GM12878 (cell line): Measurements from ENCODE around the gene SMCO4. TPM values are rescaled to one million over a fixed set of nuclear protein-coding genes. Genes with fewer than 3 reads are reported as not detected.

Source experiments
- ATAC-seq: fragments of 200-7000 bp; cut with Tn5 transposase; 3 replicates; pipeline ENCODE4 v1.9.1; 2020; ENCODE audit warnings: mild to moderate bottlenecking, moderate library complexity
- BruUV-seq: library from RNA; stranded (reverse); fragments of 400-500 nt; replicated peaks from 2 replicates; lab custom pipeline; 2021; lab: Mats Ljungman, UMichigan
- CTCF ChIA-PET: fragments of 300-600 bp; sonication (Branson Sonifier 250); formaldehyde crosslinking; extraction: SDS; loops from one replicate; lab custom pipeline; 2021; ENCODE audit warnings: inconsistent platforms; lab: Yijun Ruan, JAX
- POLR2A ChIA-PET: fragments of 350-600 bp; formaldehyde crosslinking; extraction: SDS; loops from one replicate; lab custom pipeline; 2021; ENCODE audit warnings: inconsistent platforms; lab: Charles Lee
- RAD21 ChIA-PET: fragments of 300-600 bp; sonication (Branson Sonifier 250); formaldehyde crosslinking; loops from one replicate; lab custom pipeline; 2023; ENCODE audit warnings: antibody characterized with exemption; ENCODE audit not compliant: unreplicated experiment; lab: Charles Lee
- SMC1A ChIA-PET: fragments of 300-600 bp; sonication (Branson Sonifier 250); formaldehyde crosslinking; loops from one replicate; lab custom pipeline; 2023; ENCODE audit not compliant: unreplicated experiment, uncharacterized antibody; lab: Charles Lee
- DNase-seq: peaks from one replicate; pipeline ENCODE4 v3.0.0-alpha.2; 2011; ENCODE audit warnings: low read depth, low spot score
- FAIRE-seq: peaks from 3 replicates; lab custom pipeline; 2011; peaks lifted over from hg19 to GRCh38; lab: Jason Lieb, UNC
- H2AFZ ChIP-seq: 2 replicates; pipeline ENCODE4 v1.6.0; 2011; ENCODE audit warnings: low read depth, low read length, control low read depth; ENCODE audit not compliant: control insufficient read depth
- H3K27ac ChIP-seq: 2 replicates; pipeline ENCODE4 v1.5.1; 2011; ENCODE audit warnings: control low read depth; ENCODE audit not compliant: control insufficient read depth, insufficient read depth
- H3K27me3 ChIP-seq, 2 experiments: replicated peaks in 1 of 2; 2 replicates each; pipeline versions ENCODE4 v1.6.0 to v1.6.1; 2011; ENCODE audit warnings: low read length in 1 of 2; ENCODE audit not compliant: control insufficient read depth in 2 of 2, insufficient read depth in 2 of 2
- H3K36me3 ChIP-seq, 2 experiments: 2 replicates each; pipeline ENCODE4 v1.5.1; 2011; ENCODE audit warnings: low read length in 1 of 2; ENCODE audit not compliant: control insufficient read depth in 2 of 2, insufficient read depth in 2 of 2
- H3K4me1 ChIP-seq: 2 replicates; pipeline ENCODE4 v1.6.1; 2011; ENCODE audit warnings: mild to moderate bottlenecking, low read length, moderate library complexity, mixed read lengths; ENCODE audit not compliant: control insufficient read depth, insufficient read depth
- H3K4me2 ChIP-seq: 2 replicates; pipeline ENCODE4 v1.6.0; 2011; ENCODE audit warnings: control low read depth; ENCODE audit not compliant: control insufficient read depth, insufficient read depth
- H3K4me3 ChIP-seq: fragments of 200-600 bp; sonication (generic); 2 replicates; pipeline ENCODE4 v1.5.1; 2016
- H3K79me2 ChIP-seq: 2 replicates; pipeline ENCODE4 v1.6.0; 2011; ENCODE audit warnings: low read length; ENCODE audit not compliant: control insufficient read depth, insufficient read depth
- H3K9ac ChIP-seq: 2 replicates; pipeline ENCODE4 v1.8.0; 2011; ENCODE audit warnings: low read length, control low read depth, mixed read lengths; ENCODE audit not compliant: control insufficient read depth, insufficient read depth
- H3K9me3 ChIP-seq: replicated peaks from 3 replicates; pipeline ENCODE4 v1.5.1; 2011; ENCODE audit warnings: mild to moderate bottlenecking, low read length; ENCODE audit not compliant: control insufficient read depth, insufficient read depth
- H4K20me1 ChIP-seq: 2 replicates; pipeline ENCODE4 v1.6.0; 2011; ENCODE audit not compliant: control insufficient read depth, insufficient read depth
- CEBPB ChIP-seq, 2 experiments: fragments of 150-350 bp in 1 of 2; IDR thresholded peaks; 2 replicates each; pipeline ENCODE4 v1.6.1; 2012 to 2014; ENCODE audit warnings: low read depth in 2 of 2, low read length in 2 of 2, borderline replicate concordance in 1 of 2, inconsistent platforms in 1 of 2
- IRF4 ChIP-seq: IDR thresholded peaks from 2 replicates; pipeline ENCODE4 v1.6.1; 2011; ENCODE audit warnings: low read depth, low read length
- SP1 ChIP-seq: IDR thresholded peaks from one replicate; pipeline ENCODE4 v1.6.1; 2011; ENCODE audit warnings: low read depth, low read length
- TAF1 ChIP-seq: IDR thresholded peaks from 2 replicates; pipeline ENCODE4 v1.6.1; 2011; ENCODE audit warnings: mild to moderate bottlenecking, low read depth, low read length, borderline replicate concordance
- TBL1XR1 ChIP-seq: IDR thresholded peaks from 2 replicates; pipeline ENCODE4 v1.6.1; 2012; ENCODE audit warnings: low read depth, low read length, improper control_type of control experiment
- ZNF217 ChIP-seq: fragments of 450-650 bp; IDR thresholded peaks from 2 replicates; pipeline ENCODE4 v1.6.1; 2017; ENCODE audit warnings: antibody characterized with exemption, mild to moderate bottlenecking
- whole genome bisulfite sequencing: methylation state at CpG from one replicate; pipeline ENCODE4 v1.1.6; 2016; ENCODE audit warnings: low lambda C conversion rate; ENCODE audit not compliant: insufficient replicate concordance, insufficient coverage; ENCODE audit errors: missing lambda C conversion rate; 5-methylcytosine and 5-hydroxymethylcytosine counted together
- in situ Hi-C: fragments of 300-500 bp; cut with MboI; formaldehyde crosslinking; loops from 9 replicates; pipeline ENCODE4 v1.14.3; 2018; ENCODE audit warnings: mixed read lengths
- intact Hi-C: fragments of 100-400 bp; cut with micrococcal nuclease; formaldehyde crosslinking; loops from one replicate; pipeline ENCODE4 v1.14.2; 2022; ENCODE audit not compliant: unreplicated experiment
- polyA plus RNA-seq, 11 experiments: library from polyadenylated mRNA; depleted of rRNA in 4 of 11; unstranded in 6 of 11; stranded (reverse) in 5 of 11; fragments of >200 nt; fragmentation: Nextera tagmentation in 4 of 11; fragmentation: Illumina TruSeq in 1 of 11; extraction: Ambion mirVana in 4 of 11; extraction: Trizol in 1 of 11; gene quantifications; 1 replicate in 1 of 11; 2 replicates in 10 of 11; pipeline versions ENCODE4 v1.2.1 to v1.2.3, GENCODE V29; 2011 to 2016; ENCODE audit warnings: inconsistent platforms in 2 of 11, missing spikeins in 2 of 11, low read depth in 1 of 11
- total RNA-seq, 4 experiments: library from RNA; depleted of rRNA in 3 of 4; stranded (reverse); fragments of >200 nt in 3 of 4; fragmentation: Illumina TruSeq in 1 of 4; extraction: Trizol in 1 of 4; gene quantifications; 2 replicates each; pipeline versions ENCODE4 v1.2.1 to v1.2.3, GENCODE V29; 2013 to 2021
- TF ChIP-seq, protein P1 (sequence below): fragments of 450-650 bp; IDR thresholded peaks from 2 replicates; pipeline ENCODE4 v1.6.1; 2017; ENCODE audit warnings: low read depth, mild to moderate bottlenecking, moderate library complexity
- TF ChIP-seq, protein P2 (sequence below): IDR thresholded peaks from 2 replicates; pipeline ENCODE4 v1.6.1; 2012; ENCODE audit warnings: improper control_type of control experiment, low read depth, low read length; ENCODE audit not compliant: insufficient replicate concordance
- TF ChIP-seq, protein P3 (sequence below): fragments of 450-650 bp; conservative IDR thresholded peaks from 2 replicates; pipeline ENCODE4 v1.6.1; 2017; ENCODE audit warnings: mild to moderate bottlenecking, moderate library complexity
- TF ChIP-seq, protein P4 (sequence below): IDR thresholded peaks from 2 replicates; pipeline ENCODE4 v1.6.1; 2012; ENCODE audit warnings: low read depth, low read length, improper control_type of control experiment

The SMCO4 gene
- total and polyA plus RNA-seq, 10 of the 15 experiments (the other 5 are each of a cell fraction or from before 2014, with no cell fraction given): 3.6 to 59.9 (median 27.9) TPM

DNA sequence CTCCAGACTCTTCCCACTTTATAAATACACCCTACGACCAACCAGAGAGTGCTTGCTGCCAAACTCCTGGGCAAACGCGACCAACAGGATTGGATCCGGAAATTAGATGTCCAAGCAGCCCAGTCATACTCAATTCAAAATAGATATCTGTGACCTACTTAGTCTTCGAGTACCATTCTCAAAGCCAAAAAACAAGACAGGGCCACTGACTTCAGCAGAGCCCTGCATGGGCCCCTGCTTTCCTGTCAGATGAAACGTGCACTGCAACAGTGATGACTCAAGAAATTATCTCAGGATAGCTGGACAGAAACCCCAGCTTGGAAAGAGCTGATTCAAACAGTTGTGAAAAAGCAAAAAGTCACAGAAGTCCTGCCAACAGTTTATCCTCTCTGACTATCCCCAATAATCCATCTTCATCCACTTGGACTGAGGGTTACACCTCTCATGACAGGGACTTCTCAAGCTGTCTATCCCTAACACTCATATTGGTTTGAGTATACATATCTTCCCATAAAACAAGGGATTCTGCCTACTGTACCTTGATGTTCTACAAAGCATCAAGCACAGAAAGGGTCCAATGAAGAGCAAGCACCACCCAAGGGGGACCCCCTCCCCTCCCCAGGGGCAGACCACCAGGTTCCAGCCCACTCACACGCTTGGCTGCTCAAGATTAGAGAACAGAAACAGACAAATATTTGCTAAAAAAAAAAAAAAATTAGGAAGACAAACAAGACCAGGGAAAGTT, 17.4 kb downstream of the SMCO4 start:
- CTCF ChIA-PET: interaction anchor here (0.6 to 5.6 kb wide), 10 partner anchors 7 to 290 kb away, joined by 3 to 35 read pairs (median 6); no protein-coding TSS in a partner anchor
- Histone ChIP-seq H3K9me3 (no peaks in the 10 kb centered on the region), H3K4me3 (peak overlapping the region; percentile 56; the same call in 1 of the 2 replicates), H3K79me2 (peaks cover 80% of the 10 kb centered on the region), H3K36me3 (no peaks in the 10 kb centered on the region; a peak in 1 of 4 replicates), H3K4me1 (peaks cover 85% of the 10 kb centered on the region), H3K27me3 (no peaks in the 10 kb centered on the region), H3K4me2 (peak overlapping the region; percentile 93), H4K20me1 (no peaks in the 10 kb centered on the region), H2AFZ (peak overlapping the region; percentile 81; the same call in 1 of the 2 replicates), H3K27ac (peak overlapping the region; percentile 94), H3K9ac (peak overlapping the region; percentile 48)
- FAIRE-seq (no peak), DNase-seq (no peak), ATAC-seq (peak; percentile 43)
- POLR2A ChIA-PET: interaction anchor here (10.0 to 12.8 kb wide), 2 partner anchors 12 kb away, joined by 95 to 191 read pairs; partner anchors contain the start of gene SMCO4
- no TSS peak for BruUV-seq
- WGBS: 21% methylated on average over 7 of the region's 7 CpGs
- SMC1A ChIA-PET: interaction anchor here (0.7 to 20.1 kb wide), 5 partner anchors 11 to 162 kb away, joined by 3 to 275 read pairs (median 4); no protein-coding TSS in a partner anchor
- in situ Hi-C loops: no loop called here
- intact Hi-C loops: loop anchor here (2.0 to 10.0 kb wide), 2 partner anchors 17 to 1729 kb away; partner anchors contain the start of gene SMCO4
- RAD21 ChIA-PET: interaction anchor here (0.9 to 15.4 kb wide), 5 partner anchors 9 to 14 kb away, joined by 4 to 299 read pairs (median 17); partner anchors contain the start of gene SMCO4
- no peak for TF ChIP-seq ZNF217
- TF ChIP-seq IRF4: no peak
- TF ChIP-seq TBL1XR1: no peak
- TF ChIP-seq, protein P1, sequence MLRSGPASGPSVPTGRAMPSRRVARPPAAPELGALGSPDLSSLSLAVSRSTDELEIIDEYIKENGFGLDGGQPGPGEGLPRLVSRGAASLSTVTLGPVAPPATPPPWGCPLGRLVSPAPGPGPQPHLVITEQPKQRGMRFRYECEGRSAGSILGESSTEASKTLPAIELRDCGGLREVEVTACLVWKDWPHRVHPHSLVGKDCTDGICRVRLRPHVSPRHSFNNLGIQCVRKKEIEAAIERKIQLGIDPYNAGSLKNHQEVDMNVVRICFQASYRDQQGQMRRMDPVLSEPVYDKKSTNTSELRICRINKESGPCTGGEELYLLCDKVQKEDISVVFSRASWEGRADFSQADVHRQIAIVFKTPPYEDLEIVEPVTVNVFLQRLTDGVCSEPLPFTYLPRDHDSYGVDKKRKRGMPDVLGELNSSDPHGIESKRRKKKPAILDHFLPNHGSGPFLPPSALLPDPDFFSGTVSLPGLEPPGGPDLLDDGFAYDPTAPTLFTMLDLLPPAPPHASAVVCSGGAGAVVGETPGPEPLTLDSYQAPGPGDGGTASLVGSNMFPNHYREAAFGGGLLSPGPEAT: no peak; the same call in 1 of the 2 replicates
- TF ChIP-seq, protein P2, sequence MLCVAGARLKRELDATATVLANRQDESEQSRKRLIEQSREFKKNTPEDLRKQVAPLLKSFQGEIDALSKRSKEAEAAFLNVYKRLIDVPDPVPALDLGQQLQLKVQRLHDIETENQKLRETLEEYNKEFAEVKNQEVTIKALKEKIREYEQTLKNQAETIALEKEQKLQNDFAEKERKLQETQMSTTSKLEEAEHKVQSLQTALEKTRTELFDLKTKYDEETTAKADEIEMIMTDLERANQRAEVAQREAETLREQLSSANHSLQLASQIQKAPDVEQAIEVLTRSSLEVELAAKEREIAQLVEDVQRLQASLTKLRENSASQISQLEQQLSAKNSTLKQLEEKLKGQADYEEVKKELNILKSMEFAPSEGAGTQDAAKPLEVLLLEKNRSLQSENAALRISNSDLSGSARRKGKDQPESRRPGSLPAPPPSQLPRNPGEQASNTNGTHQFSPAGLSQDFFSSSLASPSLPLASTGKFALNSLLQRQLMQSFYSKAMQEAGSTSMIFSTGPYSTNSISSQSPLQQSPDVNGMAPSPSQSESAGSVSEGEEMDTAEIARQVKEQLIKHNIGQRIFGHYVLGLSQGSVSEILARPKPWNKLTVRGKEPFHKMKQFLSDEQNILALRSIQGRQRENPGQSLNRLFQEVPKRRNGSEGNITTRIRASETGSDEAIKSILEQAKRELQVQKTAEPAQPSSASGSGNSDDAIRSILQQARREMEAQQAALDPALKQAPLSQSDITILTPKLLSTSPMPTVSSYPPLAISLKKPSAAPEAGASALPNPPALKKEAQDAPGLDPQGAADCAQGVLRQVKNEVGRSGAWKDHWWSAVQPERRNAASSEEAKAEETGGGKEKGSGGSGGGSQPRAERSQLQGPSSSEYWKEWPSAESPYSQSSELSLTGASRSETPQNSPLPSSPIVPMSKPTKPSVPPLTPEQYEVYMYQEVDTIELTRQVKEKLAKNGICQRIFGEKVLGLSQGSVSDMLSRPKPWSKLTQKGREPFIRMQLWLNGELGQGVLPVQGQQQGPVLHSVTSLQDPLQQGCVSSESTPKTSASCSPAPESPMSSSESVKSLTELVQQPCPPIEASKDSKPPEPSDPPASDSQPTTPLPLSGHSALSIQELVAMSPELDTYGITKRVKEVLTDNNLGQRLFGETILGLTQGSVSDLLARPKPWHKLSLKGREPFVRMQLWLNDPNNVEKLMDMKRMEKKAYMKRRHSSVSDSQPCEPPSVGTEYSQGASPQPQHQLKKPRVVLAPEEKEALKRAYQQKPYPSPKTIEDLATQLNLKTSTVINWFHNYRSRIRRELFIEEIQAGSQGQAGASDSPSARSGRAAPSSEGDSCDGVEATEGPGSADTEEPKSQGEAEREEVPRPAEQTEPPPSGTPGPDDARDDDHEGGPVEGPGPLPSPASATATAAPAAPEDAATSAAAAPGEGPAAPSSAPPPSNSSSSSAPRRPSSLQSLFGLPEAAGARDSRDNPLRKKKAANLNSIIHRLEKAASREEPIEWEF: no peak
- TF ChIP-seq, protein P3, sequence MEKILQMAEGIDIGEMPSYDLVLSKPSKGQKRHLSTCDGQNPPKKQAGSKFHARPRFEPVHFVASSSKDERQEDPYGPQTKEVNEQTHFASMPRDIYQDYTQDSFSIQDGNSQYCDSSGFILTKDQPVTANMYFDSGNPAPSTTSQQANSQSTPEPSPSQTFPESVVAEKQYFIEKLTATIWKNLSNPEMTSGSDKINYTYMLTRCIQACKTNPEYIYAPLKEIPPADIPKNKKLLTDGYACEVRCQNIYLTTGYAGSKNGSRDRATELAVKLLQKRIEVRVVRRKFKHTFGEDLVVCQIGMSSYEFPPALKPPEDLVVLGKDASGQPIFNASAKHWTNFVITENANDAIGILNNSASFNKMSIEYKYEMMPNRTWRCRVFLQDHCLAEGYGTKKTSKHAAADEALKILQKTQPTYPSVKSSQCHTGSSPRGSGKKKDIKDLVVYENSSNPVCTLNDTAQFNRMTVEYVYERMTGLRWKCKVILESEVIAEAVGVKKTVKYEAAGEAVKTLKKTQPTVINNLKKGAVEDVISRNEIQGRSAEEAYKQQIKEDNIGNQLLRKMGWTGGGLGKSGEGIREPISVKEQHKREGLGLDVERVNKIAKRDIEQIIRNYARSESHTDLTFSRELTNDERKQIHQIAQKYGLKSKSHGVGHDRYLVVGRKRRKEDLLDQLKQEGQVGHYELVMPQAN: no peak
- no peak for TF ChIP-seq CEBPB (IDR thresholded peaks at IDR 0.05; ENCODE audit: borderline replicate concordance in 1 of 2, low read depth in 2 of 2, low read length in 2 of 2)
- no peak for TF ChIP-seq SP1
- TF ChIP-seq, protein P4, sequence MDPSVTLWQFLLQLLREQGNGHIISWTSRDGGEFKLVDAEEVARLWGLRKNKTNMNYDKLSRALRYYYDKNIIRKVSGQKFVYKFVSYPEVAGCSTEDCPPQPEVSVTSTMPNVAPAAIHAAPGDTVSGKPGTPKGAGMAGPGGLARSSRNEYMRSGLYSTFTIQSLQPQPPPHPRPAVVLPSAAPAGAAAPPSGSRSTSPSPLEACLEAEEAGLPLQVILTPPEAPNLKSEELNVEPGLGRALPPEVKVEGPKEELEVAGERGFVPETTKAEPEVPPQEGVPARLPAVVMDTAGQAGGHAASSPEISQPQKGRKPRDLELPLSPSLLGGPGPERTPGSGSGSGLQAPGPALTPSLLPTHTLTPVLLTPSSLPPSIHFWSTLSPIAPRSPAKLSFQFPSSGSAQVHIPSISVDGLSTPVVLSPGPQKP: no peak
- TF ChIP-seq TAF1: no peak
